ENCODE data around the gene RPP40.

Gene RPP40

GRCh38 chr6:4950836-4951533 lies 52.9 kb downstream of the RPP40 start:
- Mint-ChIP-seq H3K9me3 (no peaks in the 10 kb centered on the region), H3K4me1 (no peaks in the 10 kb centered on the region), H3K27ac (no peak overlapping the region), H3K36me3 (peaks cover 35% of the 10 kb centered on the region), H3K4me3 (no peak overlapping the region), H3K27me3 (no peaks in the 10 kb centered on the region)
- ATAC-seq (ENCODE audit: low read depth) = no peak
- no peak for DNase-seq (ENCODE audit: low spot score in 2 of 2)

GRCh38 chr6:4950076-4950475 lies 53.8 kb downstream of the RPP40 start:
- no peak for DNase-seq (ENCODE audit: low spot score in 2 of 2)
- H3K27ac Mint-ChIP-seq = peak overlapping the region; percentile 86
- ATAC-seq (ENCODE audit: low read depth) = no peak
- H3K4me3 Mint-ChIP-seq = no peak overlapping the region
- H3K27me3 Mint-ChIP-seq = no peaks in the 10 kb centered on the region
- H3K9me3 Mint-ChIP-seq = no peaks in the 10 kb centered on the region
- H3K36me3 Mint-ChIP-seq = peaks cover 34% of the 10 kb centered on the region
- H3K4me1 Mint-ChIP-seq = no peaks in the 10 kb centered on the region

GRCh38 chr6:4948781-4949450 lies 54.9 kb downstream of the RPP40 start:
- DNase-seq (ENCODE audit: low spot score in 2 of 2) (no peak), ATAC-seq (ENCODE audit: low read depth) (no peak)
- Mint-ChIP-seq H3K27ac (no peak overlapping the region), H3K36me3 (peaks cover 35% of the 10 kb centered on the region), H3K9me3 (no peaks in the 10 kb centered on the region), H3K4me1 (no peaks in the 10 kb centered on the region), H3K4me3 (no peak overlapping the region), H3K27me3 (no peaks in the 10 kb centered on the region)

GRCh38 chr6:4947716-4948115 lies 56.1 kb downstream of the RPP40 start:
- no peak for ATAC-seq (ENCODE audit: low read depth)
- Mint-ChIP-seq H3K27me3 (no peaks in the 10 kb centered on the region), H3K4me3 (no peak overlapping the region), H3K9me3 (no peaks in the 10 kb centered on the region), H3K4me1 (no peaks in the 10 kb centered on the region), H3K36me3 (peaks cover 35% of the 10 kb centered on the region), H3K27ac (no peak overlapping the region)
- no peak for DNase-seq (ENCODE audit: low spot score in 2 of 2)

GRCh38 chr6:4946521-4946920 lies 57.3 kb downstream of the RPP40 start:
- no peak for ATAC-seq (ENCODE audit: low read depth)
- no peaks in the 10 kb centered on the region for H3K27me3 Mint-ChIP-seq
- no peak overlapping the region for H3K27ac Mint-ChIP-seq
- H3K9me3 Mint-ChIP-seq = no peaks in the 10 kb centered on the region
- no peak for DNase-seq (ENCODE audit: low spot score in 2 of 2)
- no peak overlapping the region for H3K4me3 Mint-ChIP-seq
- H3K36me3 Mint-ChIP-seq = peaks cover 27% of the 10 kb centered on the region
- no peaks in the 10 kb centered on the region for H3K4me1 Mint-ChIP-seq
